Ascending aorta (tissue), 2 donors: Measurements from ENCODE around the gene GNPDA2. TPM values are rescaled to one million over a fixed set of nuclear protein-coding genes. Genes with fewer than 3 reads are reported as not detected.

ENCODE experiments used
- DNase-seq, 2 donors: peaks; one replicate each; pipeline ENCODE4 v3.0.0-alpha.2; 2019; ENCODE audit warnings: low spot score in 2 of 2
- H3K27ac ChIP-seq, 2 donors: fragments of 200-600 bp; sonication (generic); one replicate each; pipeline ENCODE4 v1.5.1; 2016 to 2017; ENCODE audit warnings: mild to moderate bottlenecking in 1 of 2
- H3K27me3 ChIP-seq: fragments of 200-600 bp; sonication (generic); one replicate; pipeline ENCODE4 v1.5.1; 2017
- H3K36me3 ChIP-seq, 2 donors: fragments of 200-600 bp; sonication (generic); one replicate each; pipeline ENCODE4 v1.5.1; 2016
- H3K4me1 ChIP-seq, 2 donors: fragments of 200-600 bp; sonication (generic); one replicate each; pipeline ENCODE4 v1.5.1; 2016 to 2017; ENCODE audit warnings: mild to moderate bottlenecking in 1 of 2
- H3K4me3 ChIP-seq, 2 donors: fragments of 200-600 bp; sonication (generic); one replicate each; pipeline ENCODE4 v1.5.1; 2016 to 2017; ENCODE audit warnings: mild to moderate bottlenecking in 1 of 2
- H3K9me3 ChIP-seq, 2 donors: fragments of 200-600 bp; sonication (generic); one replicate each; pipeline ENCODE4 v1.5.1; 2016
- intact Hi-C: fragments of 100-400 bp; cut with DNase I; formaldehyde crosslinking; loops from one replicate; pipeline ENCODE4 v1.15.1; 2023
- total RNA-seq: library from RNA; depleted of rRNA; stranded (reverse); fragments of >200 nt; gene quantifications from one replicate; pipeline ENCODE4 v1.1.0, GENCODE V29; 2016
- TF ChIP-seq, protein P1 (sequence below), 3 experiments: fragments of 200-600 bp in 2 of 3; fragments of 450-650 bp in 1 of 3; sonication (generic) in 2 of 3; IDR thresholded peaks; one replicate each; pipeline ENCODE4 v1.5.1; 2016 to 2019; ENCODE audit warnings: antibody characterized with exemption in 3 of 3, mild to moderate bottlenecking in 1 of 3, moderate library complexity in 1 of 3

GNPDA2 gene
- total RNA-seq, 1 donor from 2014 or later = 32.6 TPM

GRCh38 chr4:44761306-44761705 is 35.0 kb upstream of the GNPDA2 start:
- TF ChIP-seq, protein P1, sequence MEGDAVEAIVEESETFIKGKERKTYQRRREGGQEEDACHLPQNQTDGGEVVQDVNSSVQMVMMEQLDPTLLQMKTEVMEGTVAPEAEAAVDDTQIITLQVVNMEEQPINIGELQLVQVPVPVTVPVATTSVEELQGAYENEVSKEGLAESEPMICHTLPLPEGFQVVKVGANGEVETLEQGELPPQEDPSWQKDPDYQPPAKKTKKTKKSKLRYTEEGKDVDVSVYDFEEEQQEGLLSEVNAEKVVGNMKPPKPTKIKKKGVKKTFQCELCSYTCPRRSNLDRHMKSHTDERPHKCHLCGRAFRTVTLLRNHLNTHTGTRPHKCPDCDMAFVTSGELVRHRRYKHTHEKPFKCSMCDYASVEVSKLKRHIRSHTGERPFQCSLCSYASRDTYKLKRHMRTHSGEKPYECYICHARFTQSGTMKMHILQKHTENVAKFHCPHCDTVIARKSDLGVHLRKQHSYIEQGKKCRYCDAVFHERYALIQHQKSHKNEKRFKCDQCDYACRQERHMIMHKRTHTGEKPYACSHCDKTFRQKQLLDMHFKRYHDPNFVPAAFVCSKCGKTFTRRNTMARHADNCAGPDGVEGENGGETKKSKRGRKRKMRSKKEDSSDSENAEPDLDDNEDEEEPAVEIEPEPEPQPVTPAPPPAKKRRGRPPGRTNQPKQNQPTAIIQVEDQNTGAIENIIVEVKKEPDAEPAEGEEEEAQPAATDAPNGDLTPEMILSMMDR (IDR thresholded peaks at IDR 0.05) = no peak
- Histone ChIP-seq H3K27ac (no peak overlapping the region), H3K4me1 (no peaks in the 10 kb centered on the region), H3K4me3 (no peak overlapping the region), H3K9me3 (no peaks in the 10 kb centered on the region), H3K27me3 (no peaks in the 10 kb centered on the region), H3K36me3 (no peaks in the 10 kb centered on the region)
- intact Hi-C loops = loop anchor here (5.0 kb wide), 1 partner anchor 1511 kb away; no protein-coding TSS in a partner anchor
- DNase-seq = no peak

- no peaks in the 10 kb centered on the region for H3K36me3 ChIP-seq
- no peaks in the 10 kb centered on the region for H3K27me3 ChIP-seq
- no peaks in the 10 kb centered on the region for H3K9me3 ChIP-seq
- TF ChIP-seq, protein P1 (IDR thresholded peaks at IDR 0.05) = peak in 2 of 3 experiments; percentile 48 to 49
- no peak for DNase-seq
- no peak overlapping the region for H3K27ac ChIP-seq
- intact Hi-C loops = loop anchor here (5.0 kb wide), 1 partner anchor 1512 kb away; no protein-coding TSS in a partner anchor
- H3K4me3 ChIP-seq = no peak overlapping the region
- H3K4me1 ChIP-seq = no peaks in the 10 kb centered on the region
Measured at GRCh38 chr4:44760142-44760898, 34.0 kb upstream of the GNPDA2 start.

DNA sequence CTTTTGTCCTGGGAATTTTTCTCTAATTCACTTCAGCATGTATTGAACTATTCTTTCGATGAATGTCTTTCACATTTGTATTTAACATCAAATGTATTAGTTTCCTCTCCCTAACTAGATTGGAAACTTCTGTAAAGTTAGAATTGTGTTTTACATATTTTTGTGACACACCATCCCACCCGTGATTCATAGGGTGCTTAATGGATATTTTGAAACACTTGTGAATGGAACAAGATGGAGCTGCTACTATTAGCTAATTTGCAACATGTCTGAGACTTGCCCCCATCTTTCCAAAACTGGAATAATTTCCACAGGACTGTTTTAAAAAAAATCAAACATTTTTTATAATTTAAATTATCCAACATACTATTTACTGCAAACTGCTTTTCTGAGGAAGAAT is 30.2 kb upstream of the GNPDA2 start:
- Histone ChIP-seq H3K4me1 (no peaks in the 10 kb centered on the region), H3K9me3 (no peaks in the 10 kb centered on the region), H3K4me3 (no peak overlapping the region), H3K36me3 (no peaks in the 10 kb centered on the region), H3K27me3 (no peaks in the 10 kb centered on the region), H3K27ac (no peak overlapping the region)
- intact Hi-C loops = no loop called here
- no peak for DNase-seq
- TF ChIP-seq, protein P1 (IDR thresholded peaks at IDR 0.05) = no peak

- Histone ChIP-seq H3K4me3 (no peak overlapping the region), H3K4me1 (no peaks in the 10 kb centered on the region), H3K27ac (no peak overlapping the region), H3K9me3 (no peaks in the 10 kb centered on the region), H3K36me3 (no peaks in the 10 kb centered on the region), H3K27me3 (no peaks in the 10 kb centered on the region)
- DNase-seq = no peak
- TF ChIP-seq, protein P1 (IDR thresholded peaks at IDR 0.05) = no peak
- intact Hi-C loops = no loop called here
Measured at GRCh38 chr4:44740201-44740600, 13.8 kb upstream of the GNPDA2 start.

GRCh38 chr4:44738615-44739014 is 12.3 kb upstream of the GNPDA2 start:
- no peaks in the 10 kb centered on the region for H3K36me3 ChIP-seq
- no peak for DNase-seq
- no peak overlapping the region for H3K27ac ChIP-seq
- intact Hi-C loops = no loop called here
- H3K27me3 ChIP-seq = no peaks in the 10 kb centered on the region
- H3K4me3 ChIP-seq = no peak overlapping the region
- TF ChIP-seq, protein P1 (IDR thresholded peaks at IDR 0.05) = peak in 2 of 3 experiments; percentile 6 to 31
- no peaks in the 10 kb centered on the region for H3K4me1 ChIP-seq
- no peaks in the 10 kb centered on the region for H3K9me3 ChIP-seq
